ENCODE results near the gene ARSI.

The ARSI gene

GRCh38 chr5:150305095-150305494 lies 2.4 kb upstream of the ARSI start:
- H3K4me3 ChIP-seq (ENCODE audit: low read depth, low read length) = no peak overlapping the region
- DNase-seq (ENCODE audit: low read depth) = no peak
- TF ChIP-seq CTCF (IDR thresholded peaks at IDR 0.05; ENCODE audit: insufficient read depth, low read depth, low read length, missing control alignments) = no peak

GRCh38 chr5:150304481-150305081 lies 1.9 kb upstream of the ARSI start:
- TF ChIP-seq CTCF (IDR thresholded peaks at IDR 0.05; ENCODE audit: insufficient read depth, low read depth, low read length, missing control alignments) = no peak
- no peak for DNase-seq (ENCODE audit: low read depth)
- no peak overlapping the region for H3K4me3 ChIP-seq (ENCODE audit: low read depth, low read length)

- TF ChIP-seq CTCF (IDR thresholded peaks at IDR 0.05; ENCODE audit: insufficient read depth, low read depth, low read length, missing control alignments) = no peak
- H3K4me3 ChIP-seq (ENCODE audit: low read depth, low read length) = no peak overlapping the region
- DNase-seq (ENCODE audit: low read depth) = no peak
Measured at GRCh38 chr5:150303660-150304386, 1.1 kb upstream of the ARSI start.

- H3K4me3 ChIP-seq (ENCODE audit: low read depth, low read length) = no peak overlapping the region
- no peak for TF ChIP-seq CTCF (IDR thresholded peaks at IDR 0.05; ENCODE audit: insufficient read depth, low read depth, low read length, missing control alignments)
- DNase-seq (ENCODE audit: low read depth) = no peak
Measured at GRCh38 chr5:150303070-150303615, 438 bp upstream of the ARSI start.

- DNase-seq (ENCODE audit: low read depth) = no peak
- no peak overlapping the region for H3K4me3 ChIP-seq (ENCODE audit: low read depth, low read length)
- TF ChIP-seq CTCF (IDR thresholded peaks at IDR 0.05; ENCODE audit: insufficient read depth, low read depth, low read length, missing control alignments) = no peak
Measured at GRCh38 chr5:150301901-150302300, 804 bp downstream of the ARSI start.

- no peak for TF ChIP-seq CTCF (IDR thresholded peaks at IDR 0.05; ENCODE audit: insufficient read depth, low read depth, low read length, missing control alignments)
- no peak overlapping the region for H3K4me3 ChIP-seq (ENCODE audit: low read depth, low read length)
- no peak for DNase-seq (ENCODE audit: low read depth)
Measured at GRCh38 chr5:150301170-150301505, 1.6 kb downstream of the ARSI start.
